ENCODE data around the gene ANKRD52. TPM values are rescaled to one million over a fixed set of nuclear protein-coding genes. Genes with fewer than 3 reads are reported as not detected.

Gene ANKRD52
- total and polyA plus RNA-seq, 10 of the 15 experiments (the other 5 are each of a cell fraction or from before 2014, with no cell fraction given), result 0.90 to 55.3 (median 16.1) TPM

GRCh38 chr12:56260921-56261320, 2.7 kb upstream of the ANKRD52 start:
- no peak overlapping the region for H3K4me3 ChIP-seq
- H3K27me3 ChIP-seq (replicated peaks in 1 of 2; ENCODE audit: control insufficient read depth in 2 of 2, insufficient read depth in 2 of 2, low read length in 1 of 2), result no peaks in the 10 kb centered on the region
- no peak overlapping the region for H2AFZ ChIP-seq (ENCODE audit: control insufficient read depth, low read depth, low read length)
- no peak overlapping the region for H3K9ac ChIP-seq (ENCODE audit: control insufficient read depth, insufficient read depth, low read length)
- ChIA-PET CTCF (interaction anchor here (0.9 to 1.4 kb wide), 2 partner anchors 18 to 69 kb away, joined by 3 to 5 read pairs; no protein-coding TSS in a partner anchor), RAD21 (ENCODE audit: unreplicated experiment) (no interaction called here), SMC1A (ENCODE audit: uncharacterized antibody, unreplicated experiment) (no interaction called here), POLR2A (interaction anchor here (1.3 kb wide), 1 partner anchor 40 kb away, joined by 3 read pairs; no protein-coding TSS in a partner anchor)
- intact Hi-C loops (cut with micrococcal nuclease; ENCODE audit: unreplicated experiment), result loop anchor here (10.0 kb wide), 1 partner anchor 204 kb away; the partner anchor contains the start of gene SPRYD4
- in situ Hi-C loops (cut with MboI), result no loop called here
- peaks cover 0 to 1% of the 10 kb centered on the region in 2 experiments; a peak in 2 of 4 replicates for H3K36me3 ChIP-seq (ENCODE audit: control insufficient read depth in 2 of 2, insufficient read depth in 2 of 2, low read length in 1 of 2)
- peaks cover 7% of the 10 kb centered on the region for H3K4me1 ChIP-seq (ENCODE audit: control insufficient read depth, insufficient read depth, low read length)
- H3K9me3 ChIP-seq (replicated peaks; ENCODE audit: control insufficient read depth, insufficient read depth, low read length), result no peaks in the 10 kb centered on the region
- no peak for FAIRE-seq
- BruUV-seq (replicated peaks), result no TSS peak
- TF ChIP-seq CEBPB (IDR thresholded peaks at IDR 0.05; ENCODE audit: borderline replicate concordance in 1 of 2, low read depth in 2 of 2, low read length in 2 of 2), result no peak
- TF ChIP-seq TARDBP (IDR thresholded peaks at IDR 0.05; ENCODE audit: borderline replicate concordance), result no peak
- no peak for TF ChIP-seq BMI1 (IDR thresholded peaks at IDR 0.05; ENCODE audit: borderline replicate concordance)
- TF ChIP-seq ZBTB40 (IDR thresholded peaks at IDR 0.05; ENCODE audit: borderline replicate concordance), result no peak
- TF ChIP-seq ZNF24 (IDR thresholded peaks at IDR 0.05), result no peak
- no peak for TF ChIP-seq SKIL (IDR thresholded peaks at IDR 0.05; ENCODE audit: low read depth, poor library complexity, severe bottlenecking)
- no peak for TF ChIP-seq NBN (IDR thresholded peaks at IDR 0.05)
- no peak for TF ChIP-seq SIN3A (IDR thresholded peaks at IDR 0.05; ENCODE audit: low read depth, low read length)
- no peak for TF ChIP-seq NRF1 (conservative IDR thresholded peaks at IDR 0.05; ENCODE audit: low read depth, low read length)
- TF ChIP-seq HDAC6 (IDR thresholded peaks at IDR 0.05; ENCODE audit: unreplicated experiment), result no peak
- no peak for TF ChIP-seq IRF4 (IDR thresholded peaks at IDR 0.05; ENCODE audit: low read depth, low read length)
- TF ChIP-seq SUZ12 (IDR thresholded peaks at IDR 0.05; ENCODE audit: unreplicated experiment), result no peak
- no peak for TF ChIP-seq HCFC1 (IDR thresholded peaks at IDR 0.05; ENCODE audit: low read length)
- TF ChIP-seq DPF2 (IDR thresholded peaks at IDR 0.05), result no peak
- TF ChIP-seq POU2F2 (IDR thresholded peaks at IDR 0.05; ENCODE audit: borderline replicate concordance, low read depth, low read length), result no peak
- no peak for TF ChIP-seq SP1 (IDR thresholded peaks at IDR 0.05; ENCODE audit: low read depth, low read length)
- H3K4me2 ChIP-seq (ENCODE audit: control insufficient read depth, insufficient read depth), result no peak overlapping the region
- H3K79me2 ChIP-seq (ENCODE audit: control insufficient read depth, insufficient read depth, low read length), result peaks cover 11% of the 10 kb centered on the region
- ATAC-seq, result no peak
- no peak overlapping the region for H3K27ac ChIP-seq (ENCODE audit: control insufficient read depth, insufficient read depth)
- H4K20me1 ChIP-seq (ENCODE audit: control insufficient read depth, insufficient read depth), result no peaks in the 10 kb centered on the region
- DNase-seq (ENCODE audit: low read depth, low spot score), result no peak
- WGBS (ENCODE audit: insufficient coverage, insufficient replicate concordance, low lambda C conversion rate, missing lambda C conversion rate), result 64% methylated on average over 3 of the region's 3 CpGs

Data from GM12878 (cell line).